ENCODE data around the gene HIVEP3.

HIVEP3 gene

DNA sequence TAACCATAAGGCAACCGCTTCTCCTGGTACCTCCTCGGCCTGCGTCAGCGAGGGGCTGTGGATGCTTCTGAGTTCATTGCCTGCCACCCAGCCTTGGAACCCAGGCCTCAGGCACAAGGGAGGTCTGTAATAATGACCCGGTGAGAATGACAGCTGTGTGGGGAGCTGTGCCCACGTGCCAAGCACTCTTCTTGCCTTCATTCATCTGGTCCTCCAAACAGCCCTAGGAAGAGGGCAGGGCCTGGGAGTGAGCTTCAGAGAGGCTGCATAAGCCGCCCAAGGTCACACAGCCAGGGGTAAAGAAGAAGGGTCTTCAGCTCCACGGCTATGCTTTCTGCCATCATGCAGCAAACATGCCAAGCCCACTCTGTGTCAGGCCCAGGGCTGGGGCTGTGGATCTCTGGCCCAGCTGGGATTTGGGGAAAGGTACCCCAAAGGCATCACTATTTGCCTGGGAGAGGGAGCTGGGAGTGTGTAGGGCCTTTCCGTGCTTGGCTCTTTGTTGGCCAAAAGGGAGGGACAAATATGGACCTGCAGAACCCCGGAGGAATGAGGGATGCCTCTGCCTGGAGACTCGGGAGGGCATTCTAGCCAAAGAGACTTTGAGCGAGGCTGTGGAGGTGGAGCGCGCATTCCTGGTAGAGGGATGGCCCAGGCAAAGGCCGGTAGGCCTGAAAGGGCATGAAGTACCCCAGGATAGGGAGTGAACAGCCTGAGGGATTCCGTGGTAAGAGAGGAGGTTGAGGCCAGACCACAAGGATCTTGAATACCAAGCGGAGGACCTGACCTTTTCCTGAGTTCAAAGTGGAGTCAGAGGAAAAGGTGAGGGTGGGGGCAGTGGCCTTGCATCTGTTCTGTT is 424.1 kb downstream of the HIVEP3 start:
- no peak for DNase-seq

DNA sequence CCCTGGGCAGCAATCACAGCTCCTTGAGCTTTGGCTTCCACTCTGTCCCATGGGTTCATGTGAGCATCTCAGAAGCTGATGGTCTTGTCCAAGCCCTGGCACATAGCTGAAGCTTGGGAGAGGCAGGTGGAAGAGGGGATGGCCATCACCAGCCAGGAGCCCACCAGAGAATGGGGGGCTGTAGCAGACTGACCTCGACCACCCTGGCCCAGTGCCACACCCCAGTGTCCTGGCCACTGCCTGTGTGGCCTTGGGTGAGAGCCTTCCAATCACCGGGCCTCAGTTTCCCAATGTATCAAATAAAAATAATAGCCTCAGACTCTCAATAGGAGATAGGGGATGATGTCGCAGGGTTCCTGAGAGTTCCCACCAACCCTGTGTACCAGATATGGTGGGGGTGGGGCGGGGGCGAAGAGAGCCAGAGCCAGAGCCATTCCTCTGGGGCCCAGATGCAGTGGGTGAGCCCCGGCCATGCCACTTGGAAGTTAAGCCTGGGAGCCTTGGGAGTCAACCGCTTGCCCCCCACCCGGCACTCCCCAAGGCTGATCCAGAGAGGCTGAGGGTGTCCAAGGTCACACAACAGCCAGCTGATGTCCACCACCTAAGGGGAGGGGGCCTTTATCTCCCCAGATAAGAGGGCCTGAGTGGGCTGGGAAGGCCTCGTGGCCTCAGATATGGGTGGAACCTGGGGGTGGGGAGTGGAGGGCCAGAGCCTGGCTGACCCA is 424.9 kb downstream of the HIVEP3 start:
- DNase-seq, result no peak

DNA sequence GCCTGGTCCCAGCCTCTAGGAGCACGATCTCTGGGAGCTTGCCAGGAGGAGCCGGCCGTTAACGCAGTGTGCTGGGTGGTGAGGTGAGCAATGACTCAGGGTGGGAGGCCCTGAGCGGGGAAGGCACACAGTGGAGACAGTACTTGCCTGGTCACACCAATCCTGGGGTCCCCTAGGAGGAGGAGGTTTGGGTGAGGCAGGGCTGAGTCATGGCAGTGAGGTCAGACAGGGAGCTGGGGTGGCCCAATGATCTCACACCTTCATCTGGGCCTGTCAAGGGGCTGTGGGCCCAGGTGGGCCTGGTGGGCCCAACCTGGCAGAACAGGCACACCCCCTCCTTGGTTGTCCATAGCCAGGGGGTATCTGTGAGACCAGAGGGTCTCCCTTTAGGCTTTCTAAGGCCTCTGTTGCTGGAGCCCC is 425.6 kb downstream of the HIVEP3 start:
- no peak for DNase-seq

DNA sequence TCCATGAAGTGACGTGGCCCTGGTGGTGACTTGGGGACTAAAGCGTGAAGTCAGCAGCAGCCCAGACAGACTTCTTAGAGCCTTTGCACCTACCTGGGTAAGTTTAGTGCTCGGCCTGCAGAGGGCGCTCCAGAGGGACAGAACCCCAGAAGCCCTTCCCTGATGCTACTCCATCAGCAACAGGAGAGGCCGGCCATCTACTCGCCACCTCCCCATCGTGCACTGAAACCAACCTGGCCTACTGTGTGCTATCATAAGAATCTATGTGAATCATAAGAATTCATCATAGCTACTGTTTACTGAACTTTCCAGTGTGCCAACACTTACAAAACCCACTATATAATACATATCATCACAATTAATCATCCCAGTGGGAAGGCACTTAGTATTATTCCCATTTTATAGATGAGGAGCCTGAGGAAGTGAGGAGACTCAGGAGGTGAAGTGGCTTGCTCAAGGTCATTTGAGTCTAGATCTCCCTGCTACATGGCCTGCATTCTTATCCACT is 426.3 kb downstream of the HIVEP3 start:
- peak; percentile 48 to 69 (median 56) for DNase-seq

DNA sequence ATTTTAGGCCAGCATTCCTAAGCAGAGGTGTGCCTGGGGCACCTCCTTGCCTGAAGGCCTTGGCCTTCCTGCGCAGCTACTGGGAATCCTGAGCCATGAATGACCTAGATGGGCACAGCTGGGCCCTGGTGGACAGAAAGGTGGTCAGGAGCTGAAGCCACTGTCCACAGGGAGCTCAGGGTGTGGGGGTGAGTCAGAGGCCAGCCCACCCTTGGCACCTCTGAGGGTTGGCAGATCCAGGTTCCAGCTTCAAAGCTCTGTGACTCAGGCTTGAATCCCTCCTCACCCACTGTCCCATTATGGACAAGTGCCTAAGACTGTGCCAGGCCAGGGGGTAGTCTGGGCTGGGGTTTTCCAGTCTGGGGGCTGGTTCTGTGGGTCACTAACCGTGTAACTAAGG is 427.8 kb downstream of the HIVEP3 start:
- DNase-seq, result no peak

DNA sequence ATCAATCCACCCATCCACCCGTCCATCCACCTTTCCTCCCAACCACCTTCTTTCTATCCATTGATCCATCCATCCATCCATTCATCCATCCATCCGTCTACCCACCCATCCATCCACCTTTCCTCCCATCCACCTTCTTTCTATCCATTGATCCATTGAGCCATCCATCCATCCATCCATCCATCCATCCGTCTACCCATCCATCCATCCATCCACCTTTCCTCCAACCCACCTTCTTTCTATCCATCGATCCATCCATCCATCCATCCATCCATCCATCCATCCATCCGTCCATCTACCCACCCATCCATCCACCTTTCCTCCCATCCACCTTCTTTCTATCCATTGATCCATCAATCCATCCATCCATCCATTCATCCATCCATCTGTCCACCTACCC is 429.2 kb downstream of the HIVEP3 start:
- no peak for DNase-seq

DNA sequence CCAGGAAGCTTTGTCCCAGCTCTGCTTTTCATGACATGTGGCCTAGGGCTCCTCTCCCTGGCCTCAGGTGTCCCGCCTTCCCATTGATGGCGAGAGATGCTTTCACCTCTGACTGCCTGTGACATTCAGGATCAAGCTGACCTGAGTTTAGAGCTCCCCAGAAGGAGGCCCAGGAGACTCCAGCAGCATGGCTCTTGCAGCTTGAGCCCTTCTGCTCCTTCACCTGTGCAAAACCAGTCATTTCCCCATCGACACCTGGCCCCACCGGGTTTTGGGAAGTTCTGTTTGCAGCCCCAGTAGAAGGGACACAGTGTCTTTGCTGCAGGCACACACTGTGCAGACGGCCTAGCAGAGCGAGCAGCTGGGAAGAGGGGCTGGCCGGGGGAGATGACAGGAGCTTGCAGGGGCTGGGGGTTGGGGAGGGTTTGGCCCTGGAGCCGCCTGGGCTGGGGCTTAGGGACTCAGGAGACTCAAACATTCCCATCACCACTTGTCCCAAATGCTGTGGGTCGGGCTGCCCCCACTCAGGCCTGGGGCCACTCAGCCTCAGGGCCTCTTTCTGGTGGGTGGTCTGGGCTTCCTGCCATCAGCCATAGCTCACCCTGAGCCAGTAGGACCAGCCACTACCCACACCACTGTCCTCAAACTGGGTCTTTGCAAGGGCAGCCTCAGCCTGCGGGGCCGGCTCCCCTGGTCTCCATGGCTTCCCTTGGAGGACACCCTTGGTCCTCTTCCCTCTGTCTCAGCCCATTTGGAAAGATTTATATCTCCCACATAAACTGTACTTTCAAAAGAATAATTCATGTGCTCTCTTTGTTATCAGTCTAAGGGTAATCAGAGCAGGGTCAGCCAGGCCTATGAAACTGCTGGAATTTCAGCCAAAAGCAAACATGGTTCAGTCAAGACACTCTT is 430.4 kb downstream of the HIVEP3 start:
- no peak for DNase-seq

DNA sequence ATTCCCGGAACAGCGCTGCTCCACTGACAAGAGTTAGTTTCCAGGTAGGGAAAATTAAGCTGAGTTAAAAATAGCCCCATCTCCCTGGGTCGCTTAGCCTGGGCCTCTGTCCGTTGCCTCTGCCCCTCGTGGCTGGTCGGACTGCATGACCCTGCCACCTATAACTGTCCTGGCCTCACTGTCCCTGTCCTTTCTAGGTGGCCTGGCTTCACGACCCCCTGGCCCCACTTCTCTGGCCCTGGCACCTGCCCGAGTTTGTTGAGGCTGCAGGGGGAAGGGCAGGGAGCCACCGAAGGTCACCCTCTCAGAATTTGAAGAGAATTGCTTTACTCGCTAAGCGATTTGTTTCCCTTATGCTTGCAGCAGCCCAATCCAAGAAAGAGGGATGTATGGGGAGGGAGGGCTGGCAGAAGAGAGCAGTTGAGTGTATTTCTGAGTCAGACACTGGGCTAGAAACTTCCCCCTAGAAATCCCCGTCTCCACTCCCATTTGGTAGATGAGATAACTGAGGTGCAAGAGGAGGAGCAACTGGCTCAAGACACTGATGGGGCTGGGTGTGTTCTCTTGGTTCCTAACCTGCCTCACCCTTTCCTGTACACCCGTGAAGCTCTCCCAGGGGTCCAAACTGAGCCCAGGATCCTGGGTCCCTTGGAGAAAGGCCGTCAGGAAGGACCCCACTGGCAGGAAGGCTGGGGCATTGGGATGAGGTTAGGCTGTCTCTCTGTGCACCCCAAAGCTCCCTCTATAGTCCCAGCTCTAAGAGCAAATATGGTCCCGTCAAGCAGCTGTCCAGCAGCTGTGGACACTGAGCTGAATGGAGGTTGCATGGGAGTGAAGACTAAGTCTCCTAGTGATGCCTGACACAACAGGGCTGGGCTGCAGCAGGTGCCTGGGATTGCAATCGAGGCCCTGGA is 431.3 kb downstream of the HIVEP3 start:
- DNase-seq, result peak; percentile 13 to 45 (median 42)

DNA sequence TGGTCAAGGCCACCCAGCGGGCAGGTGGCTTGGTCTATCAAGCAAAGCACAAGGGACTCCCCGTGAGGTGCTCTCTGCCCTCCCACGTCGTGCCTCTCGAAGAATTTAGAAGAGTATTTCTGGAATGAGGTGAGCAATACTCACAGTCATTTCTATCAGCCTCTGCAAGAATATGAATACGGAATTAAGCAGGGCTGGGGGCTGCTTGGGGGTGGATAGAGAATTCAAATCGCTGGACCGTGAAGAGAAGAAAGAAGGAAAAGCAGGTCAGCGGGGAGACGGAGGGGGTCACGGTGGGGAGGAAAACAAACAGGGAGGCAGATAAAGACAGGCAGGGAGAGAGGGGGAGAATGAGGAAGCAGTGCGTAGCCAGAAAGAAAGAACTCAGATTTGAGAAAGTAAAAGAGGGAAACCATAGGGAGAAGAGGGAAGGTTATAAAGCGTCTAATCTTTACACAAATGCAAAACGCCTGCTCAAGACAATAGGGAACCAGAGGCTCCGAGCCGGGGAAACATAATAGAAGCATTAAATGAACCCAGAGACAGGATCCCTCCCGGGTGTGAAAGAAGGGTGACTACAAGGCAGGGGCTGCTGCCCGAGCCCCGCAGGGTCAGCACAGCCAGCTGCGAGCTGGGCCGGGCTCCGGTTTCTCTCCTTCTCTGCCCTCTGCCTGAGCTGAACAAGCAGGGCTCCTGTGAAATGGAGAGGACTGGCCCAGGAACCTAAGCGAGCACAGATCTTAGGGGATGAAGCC is 432.2 kb downstream of the HIVEP3 start:
- DNase-seq, result peak; percentile 24 to 61 (median 36)

DNA sequence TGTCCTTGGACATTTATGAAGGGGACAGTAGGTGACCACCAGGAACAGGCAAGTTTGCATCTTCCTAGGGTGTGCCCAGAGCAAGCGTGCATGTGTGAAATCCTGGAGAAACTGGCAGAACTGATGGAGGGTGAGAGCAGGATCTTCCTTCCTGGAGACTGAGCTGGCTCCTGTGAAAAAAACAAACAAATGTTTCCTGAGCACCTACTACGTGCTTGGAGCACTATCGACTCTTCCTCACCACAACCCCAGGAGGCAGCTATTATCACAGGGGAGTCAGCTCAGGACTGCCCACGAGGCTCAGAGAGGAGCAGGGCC is 432.7 kb downstream of the HIVEP3 start:
- DNase-seq, result no peak

DNA sequence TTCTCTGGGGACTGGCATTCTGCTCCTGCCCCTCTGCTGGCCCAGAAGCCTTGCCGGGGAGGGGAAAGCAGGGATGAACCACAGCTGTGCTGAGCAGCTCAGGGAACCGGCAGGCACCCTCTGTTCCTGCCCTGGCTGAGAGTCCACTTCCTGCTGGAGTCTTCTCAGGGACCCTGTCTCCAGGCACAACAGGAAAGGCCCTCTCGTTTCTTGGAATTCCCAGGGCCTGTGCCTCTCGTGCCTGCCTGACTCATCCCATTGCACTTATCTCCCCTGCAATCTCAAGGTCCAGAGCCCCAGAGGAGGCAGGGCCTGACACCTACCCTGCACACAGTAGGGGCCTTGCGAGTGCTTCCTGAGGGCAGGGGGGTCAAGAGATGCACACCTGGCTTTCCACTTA is 433.1 kb downstream of the HIVEP3 start:
- DNase-seq, result no peak

DNA sequence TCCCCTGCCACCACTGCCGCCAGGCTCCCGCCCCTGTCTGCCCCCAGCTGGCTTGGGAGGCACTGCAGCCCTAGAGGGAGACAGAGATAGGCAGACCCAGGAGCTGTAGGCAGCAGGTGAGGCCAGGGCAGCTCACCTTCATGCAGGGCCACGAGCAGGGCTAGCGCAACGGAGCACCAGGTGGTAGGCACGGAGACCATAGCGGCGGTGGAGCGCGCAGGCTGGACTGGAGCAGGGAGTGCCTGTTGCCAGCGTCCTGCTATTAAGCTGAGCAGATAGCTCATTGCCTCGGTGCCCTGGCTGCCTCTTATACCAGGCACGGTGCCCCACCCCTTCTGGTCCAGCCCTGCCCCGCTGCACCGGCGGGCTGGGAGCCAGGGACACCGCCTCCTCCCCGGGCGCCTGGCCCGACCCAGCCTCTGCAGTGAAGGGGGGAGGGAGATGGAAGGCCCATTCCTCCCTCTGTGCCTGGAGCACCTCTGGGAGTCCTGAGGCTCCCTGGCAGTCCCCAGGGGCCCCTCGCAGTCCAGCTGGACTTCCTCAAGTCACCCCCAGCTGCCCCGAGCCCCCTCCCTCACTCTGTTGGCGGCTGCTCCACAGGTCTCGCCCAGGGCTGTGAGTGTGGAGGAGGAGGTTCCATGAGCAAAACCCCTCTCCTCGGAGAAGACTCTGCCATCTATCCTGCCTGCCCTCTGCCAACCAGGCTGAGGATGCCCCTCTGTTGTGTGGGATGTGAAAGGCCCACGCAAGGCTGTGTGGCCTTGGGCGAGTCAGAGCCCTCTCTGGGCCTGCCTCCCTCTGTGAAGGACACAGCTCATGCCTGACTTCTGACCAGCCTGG is 434.1 kb downstream of the HIVEP3 start, which contains the start of gene EDN2:
Gene EDN2, minus strand, starts transcription at position 282 of the 840 bp plus-strand sequence. Its CDS starts 82 bp downstream, at position 200.
- DNase-seq, result no peak

DNA sequence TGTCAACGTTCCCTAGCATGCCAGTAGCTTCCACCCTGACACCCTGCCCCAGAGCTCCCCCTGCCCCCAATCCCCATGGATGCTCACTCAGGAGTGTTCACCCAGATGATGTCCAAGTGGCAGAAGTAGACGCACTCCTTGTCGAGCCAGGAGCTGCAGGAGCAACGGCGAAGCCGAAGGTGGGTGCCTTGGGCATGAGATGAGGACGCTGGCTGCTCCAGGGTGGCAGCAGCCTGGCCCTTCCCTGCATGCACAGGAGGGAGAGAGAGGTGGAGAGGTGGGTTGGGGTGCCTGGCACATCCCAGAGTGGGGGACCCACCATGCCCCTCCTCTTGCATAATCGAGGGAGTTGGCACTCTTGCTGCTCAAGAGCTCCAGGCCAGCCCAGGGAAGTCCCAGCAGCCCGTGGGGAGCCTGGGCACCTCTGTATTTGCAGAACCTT is 434.7 kb downstream of the HIVEP3 start:
- DNase-seq, result no peak

DNA sequence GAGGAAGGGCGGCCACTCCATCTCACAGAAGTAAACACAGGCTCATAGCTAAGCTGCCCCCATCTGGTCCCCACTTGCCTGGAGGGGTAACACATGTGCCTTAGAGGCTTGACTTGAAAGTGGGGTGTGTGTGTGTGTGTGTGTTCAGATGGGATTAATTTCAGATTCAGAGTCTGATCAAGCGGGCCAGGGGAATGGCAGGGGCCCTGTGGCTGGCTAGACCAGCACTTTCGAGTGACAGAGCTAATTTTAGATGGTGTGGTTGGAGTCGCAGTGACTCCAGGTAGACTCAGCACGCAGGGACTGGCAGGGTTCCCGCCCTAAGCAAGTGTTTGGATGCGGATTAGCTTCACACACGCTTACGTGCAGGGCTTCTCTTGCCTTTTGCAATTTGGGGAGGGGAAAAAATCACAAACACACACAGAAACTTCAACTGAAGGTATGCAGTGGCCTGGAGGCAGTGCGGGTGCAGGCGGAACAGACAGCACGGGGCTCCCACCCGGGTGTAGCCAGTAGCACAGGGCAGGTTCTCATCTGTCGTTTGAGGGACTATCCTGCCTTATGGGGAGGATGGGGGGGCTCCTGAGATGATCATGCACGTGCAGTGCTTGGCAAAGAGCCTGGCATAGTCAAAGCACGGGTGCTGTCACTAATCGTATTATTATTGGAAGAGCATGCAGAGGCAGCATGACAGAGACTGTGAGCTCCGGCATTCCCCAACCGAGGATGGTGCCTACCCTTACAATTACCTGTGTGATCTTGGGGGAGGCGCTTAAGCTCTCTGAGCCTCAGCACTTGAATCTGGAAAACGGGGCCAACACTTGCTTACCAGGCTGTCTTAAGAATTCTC is 435.5 kb downstream of the HIVEP3 start:
- no peak for DNase-seq

DNA sequence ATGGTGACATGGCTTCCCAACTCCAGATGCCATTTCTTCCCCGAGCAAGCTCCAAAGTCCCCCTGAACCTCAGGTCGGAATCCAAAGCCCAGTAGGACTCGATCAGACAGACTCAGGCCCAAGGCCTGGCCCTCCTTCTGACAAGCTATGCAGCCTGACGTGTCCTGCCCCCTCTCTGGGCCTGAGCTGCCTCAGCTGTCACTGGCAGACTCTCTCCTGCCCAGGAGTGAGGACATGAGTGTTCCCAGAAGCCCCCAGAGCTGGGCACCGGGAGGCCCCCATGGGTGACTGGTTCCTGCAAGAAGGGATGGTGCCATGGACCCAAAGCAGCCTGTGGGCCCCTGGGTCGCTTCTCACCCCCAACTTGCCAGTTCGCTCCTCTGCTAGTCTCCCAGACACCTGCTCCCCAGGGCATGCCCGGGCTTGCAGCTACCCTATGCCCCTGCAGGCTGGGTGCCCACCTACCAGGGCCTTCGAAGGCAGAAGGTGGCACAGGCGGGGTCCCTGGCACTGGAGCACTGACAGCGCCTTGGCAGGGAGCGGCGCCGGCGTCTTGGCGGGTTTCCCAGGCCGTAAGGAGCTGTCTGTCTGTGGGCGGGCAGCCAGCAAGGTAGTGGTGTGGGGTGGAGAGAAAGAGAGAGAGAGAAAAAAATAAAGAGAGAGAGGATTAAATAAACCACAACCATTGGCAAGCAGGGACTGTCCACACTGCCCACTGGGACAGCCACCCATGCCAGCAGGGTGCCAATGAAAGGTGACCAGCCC is 436.5 kb downstream of the HIVEP3 start:
- DNase-seq, result no peak

DNA sequence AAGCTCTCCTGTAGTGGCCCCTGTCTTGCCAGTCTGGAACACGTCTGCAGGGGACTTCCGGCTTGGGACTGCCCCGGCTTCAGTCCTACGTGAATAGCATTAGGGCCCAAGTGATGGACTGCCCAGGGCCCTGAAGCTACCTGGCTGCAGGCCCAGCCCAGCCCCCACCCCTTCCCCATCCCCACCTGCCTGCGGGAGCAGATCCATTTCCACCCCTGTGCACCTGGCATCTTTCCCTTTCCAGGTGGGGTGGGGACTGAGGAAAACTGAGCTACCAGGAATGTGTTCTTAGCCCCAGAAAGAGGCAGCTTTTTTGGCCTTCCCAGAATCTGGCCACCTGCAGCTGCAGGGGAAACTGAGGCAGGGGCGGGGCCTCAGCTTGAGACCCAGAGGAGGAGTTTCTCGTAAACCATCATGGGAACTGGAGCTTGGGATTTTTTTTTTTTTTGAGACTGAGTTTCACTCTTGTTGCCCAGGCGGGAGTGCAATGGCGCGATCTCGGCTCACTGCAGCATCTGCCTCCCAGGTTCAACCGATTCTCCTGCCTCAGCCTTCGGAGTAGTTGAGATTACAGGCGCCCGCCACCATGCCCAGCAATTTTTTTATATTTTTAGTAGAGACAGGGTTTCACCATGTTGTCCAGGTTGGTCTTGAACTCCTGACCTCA is 437.5 kb downstream of the HIVEP3 start:
- no peak for DNase-seq

All from suppressor macrophage (primary cell).